GM12878 (cell line): ENCODE results near the gene CEACAM5. TPM values are rescaled to one million over a fixed set of nuclear protein-coding genes. Genes with fewer than 3 reads are reported as not detected.
"Not testable (repeated sequence)": the region's sequence is repeated elsewhere in the genome, so short reads cannot be mapped to it uniquely, and the experiment has no call there.

ENCODE experiments used
- ATAC-seq: fragments of 200-7000 bp; cut with Tn5 transposase; 3 replicates; pipeline ENCODE4 v1.9.1; 2020; ENCODE audit warnings: mild to moderate bottlenecking, moderate library complexity
- BruUV-seq: library from RNA; stranded (reverse); fragments of 400-500 nt; replicated peaks from 2 replicates; lab custom pipeline; 2021; lab: Mats Ljungman, UMichigan
- CTCF ChIA-PET: fragments of 300-600 bp; sonication (Branson Sonifier 250); formaldehyde crosslinking; extraction: SDS; loops from one replicate; lab custom pipeline; 2021; ENCODE audit warnings: inconsistent platforms; lab: Yijun Ruan, JAX
- POLR2A ChIA-PET: fragments of 350-600 bp; formaldehyde crosslinking; extraction: SDS; loops from one replicate; lab custom pipeline; 2021; ENCODE audit warnings: inconsistent platforms; lab: Charles Lee
- RAD21 ChIA-PET: fragments of 300-600 bp; sonication (Branson Sonifier 250); formaldehyde crosslinking; loops from one replicate; lab custom pipeline; 2023; ENCODE audit warnings: antibody characterized with exemption; ENCODE audit not compliant: unreplicated experiment; lab: Charles Lee
- SMC1A ChIA-PET: fragments of 300-600 bp; sonication (Branson Sonifier 250); formaldehyde crosslinking; loops from one replicate; lab custom pipeline; 2023; ENCODE audit not compliant: unreplicated experiment, uncharacterized antibody; lab: Charles Lee
- DNase-seq: peaks from one replicate; pipeline ENCODE4 v3.0.0-alpha.2; 2011; ENCODE audit warnings: low read depth, low spot score
- FAIRE-seq: peaks from 3 replicates; lab custom pipeline; 2011; peaks lifted over from hg19 to GRCh38; lab: Jason Lieb, UNC
- H2AFZ ChIP-seq: 2 replicates; pipeline ENCODE4 v1.6.0; 2011; ENCODE audit warnings: low read depth, low read length, control low read depth; ENCODE audit not compliant: control insufficient read depth
- H3K27ac ChIP-seq: 2 replicates; pipeline ENCODE4 v1.5.1; 2011; ENCODE audit warnings: control low read depth; ENCODE audit not compliant: control insufficient read depth, insufficient read depth
- H3K27me3 ChIP-seq, 2 experiments: replicated peaks in 1 of 2; 2 replicates each; pipeline versions ENCODE4 v1.6.0 to v1.6.1; 2011; ENCODE audit warnings: low read length in 1 of 2; ENCODE audit not compliant: control insufficient read depth in 2 of 2, insufficient read depth in 2 of 2
- H3K36me3 ChIP-seq, 2 experiments: 2 replicates each; pipeline ENCODE4 v1.5.1; 2011; ENCODE audit warnings: low read length in 1 of 2; ENCODE audit not compliant: control insufficient read depth in 2 of 2, insufficient read depth in 2 of 2
- H3K4me1 ChIP-seq: 2 replicates; pipeline ENCODE4 v1.6.1; 2011; ENCODE audit warnings: mild to moderate bottlenecking, low read length, moderate library complexity, mixed read lengths; ENCODE audit not compliant: control insufficient read depth, insufficient read depth
- H3K4me2 ChIP-seq: 2 replicates; pipeline ENCODE4 v1.6.0; 2011; ENCODE audit warnings: control low read depth; ENCODE audit not compliant: control insufficient read depth, insufficient read depth
- H3K4me3 ChIP-seq: fragments of 200-600 bp; sonication (generic); 2 replicates; pipeline ENCODE4 v1.5.1; 2016
- H3K79me2 ChIP-seq: 2 replicates; pipeline ENCODE4 v1.6.0; 2011; ENCODE audit warnings: low read length; ENCODE audit not compliant: control insufficient read depth, insufficient read depth
- H3K9ac ChIP-seq: 2 replicates; pipeline ENCODE4 v1.8.0; 2011; ENCODE audit warnings: low read length, control low read depth, mixed read lengths; ENCODE audit not compliant: control insufficient read depth, insufficient read depth
- H3K9me3 ChIP-seq: replicated peaks from 3 replicates; pipeline ENCODE4 v1.5.1; 2011; ENCODE audit warnings: mild to moderate bottlenecking, low read length; ENCODE audit not compliant: control insufficient read depth, insufficient read depth
- H4K20me1 ChIP-seq: 2 replicates; pipeline ENCODE4 v1.6.0; 2011; ENCODE audit not compliant: control insufficient read depth, insufficient read depth
- HDGF ChIP-seq: fragments of 450-650 bp; IDR thresholded peaks from 2 replicates; pipeline ENCODE4 v1.6.1; 2016; ENCODE audit warnings: antibody characterized with exemption
- MTA2 ChIP-seq: fragments of 450-650 bp; IDR thresholded peaks from 2 replicates; pipeline ENCODE4 v1.6.1; 2016; ENCODE audit warnings: low read depth, mild to moderate bottlenecking, moderate library complexity
- ZNF24 ChIP-seq: fragments of 450-650 bp; IDR thresholded peaks from 2 replicates; pipeline ENCODE4 v1.6.1; 2017; ENCODE audit warnings: antibody characterized with exemption, mild to moderate bottlenecking
- WGBS: methylation state at CpG from one replicate; pipeline ENCODE4 v1.1.6; 2016; ENCODE audit warnings: low lambda C conversion rate; ENCODE audit not compliant: insufficient replicate concordance, insufficient coverage; ENCODE audit errors: missing lambda C conversion rate; 5-methylcytosine and 5-hydroxymethylcytosine counted together
- in situ Hi-C: fragments of 300-500 bp; cut with MboI; formaldehyde crosslinking; loops from 9 replicates; pipeline ENCODE4 v1.14.3; 2018; ENCODE audit warnings: mixed read lengths
- intact Hi-C: fragments of 100-400 bp; cut with micrococcal nuclease; formaldehyde crosslinking; loops from one replicate; pipeline ENCODE4 v1.14.2; 2022; ENCODE audit not compliant: unreplicated experiment
- polyA plus RNA-seq, 11 experiments: library from polyadenylated mRNA; depleted of rRNA in 4 of 11; unstranded in 6 of 11; stranded (reverse) in 5 of 11; fragments of >200 nt; fragmentation: Nextera tagmentation in 4 of 11; fragmentation: Illumina TruSeq in 1 of 11; extraction: Ambion mirVana in 4 of 11; extraction: Trizol in 1 of 11; gene quantifications; 1 replicate in 1 of 11; 2 replicates in 10 of 11; pipeline versions ENCODE4 v1.2.1 to v1.2.3, GENCODE V29; 2011 to 2016; ENCODE audit warnings: inconsistent platforms in 2 of 11, missing spikeins in 2 of 11, low read depth in 1 of 11
- total RNA-seq, 4 experiments: library from RNA; depleted of rRNA in 3 of 4; stranded (reverse); fragments of >200 nt in 3 of 4; fragmentation: Illumina TruSeq in 1 of 4; extraction: Trizol in 1 of 4; gene quantifications; 2 replicates each; pipeline versions ENCODE4 v1.2.1 to v1.2.3, GENCODE V29; 2013 to 2021
- TF ChIP-seq, protein P1 (sequence below): fragments of 450-650 bp; formaldehyde crosslinking; IDR thresholded peaks from 2 replicates; pipeline ENCODE4 v1.4.0; 2020; ENCODE audit warnings: mild to moderate bottlenecking, moderate library complexity

Gene CEACAM5
- total and polyA plus RNA-seq, 10 of the 15 experiments (the other 5 are each of a cell fraction or from before 2014, with no cell fraction given): 0.38 TPM; not detected in 9

- TF ChIP-seq, protein P1, sequence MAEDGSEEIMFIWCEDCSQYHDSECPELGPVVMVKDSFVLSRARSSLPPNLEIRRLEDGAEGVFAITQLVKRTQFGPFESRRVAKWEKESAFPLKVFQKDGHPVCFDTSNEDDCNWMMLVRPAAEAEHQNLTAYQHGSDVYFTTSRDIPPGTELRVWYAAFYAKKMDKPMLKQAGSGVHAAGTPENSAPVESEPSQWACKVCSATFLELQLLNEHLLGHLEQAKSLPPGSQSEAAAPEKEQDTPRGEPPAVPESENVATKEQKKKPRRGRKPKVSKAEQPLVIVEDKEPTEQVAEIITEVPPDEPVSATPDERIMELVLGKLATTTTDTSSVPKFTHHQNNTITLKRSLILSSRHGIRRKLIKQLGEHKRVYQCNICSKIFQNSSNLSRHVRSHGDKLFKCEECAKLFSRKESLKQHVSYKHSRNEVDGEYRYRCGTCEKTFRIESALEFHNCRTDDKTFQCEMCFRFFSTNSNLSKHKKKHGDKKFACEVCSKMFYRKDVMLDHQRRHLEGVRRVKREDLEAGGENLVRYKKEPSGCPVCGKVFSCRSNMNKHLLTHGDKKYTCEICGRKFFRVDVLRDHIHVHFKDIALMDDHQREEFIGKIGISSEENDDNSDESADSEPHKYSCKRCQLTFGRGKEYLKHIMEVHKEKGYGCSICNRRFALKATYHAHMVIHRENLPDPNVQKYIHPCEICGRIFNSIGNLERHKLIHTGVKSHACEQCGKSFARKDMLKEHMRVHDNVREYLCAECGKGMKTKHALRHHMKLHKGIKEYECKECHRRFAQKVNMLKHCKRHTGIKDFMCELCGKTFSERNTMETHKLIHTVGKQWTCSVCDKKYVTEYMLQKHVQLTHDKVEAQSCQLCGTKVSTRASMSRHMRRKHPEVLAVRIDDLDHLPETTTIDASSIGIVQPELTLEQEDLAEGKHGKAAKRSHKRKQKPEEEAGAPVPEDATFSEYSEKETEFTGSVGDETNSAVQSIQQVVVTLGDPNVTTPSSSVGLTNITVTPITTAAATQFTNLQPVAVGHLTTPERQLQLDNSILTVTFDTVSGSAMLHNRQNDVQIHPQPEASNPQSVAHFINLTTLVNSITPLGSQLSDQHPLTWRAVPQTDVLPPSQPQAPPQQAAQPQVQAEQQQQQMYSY (CRISPR knock-in tag): no peak
- TF ChIP-seq HDGF (no peak), ZNF24 (no peak), MTA2 (no peak)
Observed at GRCh38 chr19:41748012-41748411, 39.6 kb downstream of the CEACAM5 start (continued).

DNA sequence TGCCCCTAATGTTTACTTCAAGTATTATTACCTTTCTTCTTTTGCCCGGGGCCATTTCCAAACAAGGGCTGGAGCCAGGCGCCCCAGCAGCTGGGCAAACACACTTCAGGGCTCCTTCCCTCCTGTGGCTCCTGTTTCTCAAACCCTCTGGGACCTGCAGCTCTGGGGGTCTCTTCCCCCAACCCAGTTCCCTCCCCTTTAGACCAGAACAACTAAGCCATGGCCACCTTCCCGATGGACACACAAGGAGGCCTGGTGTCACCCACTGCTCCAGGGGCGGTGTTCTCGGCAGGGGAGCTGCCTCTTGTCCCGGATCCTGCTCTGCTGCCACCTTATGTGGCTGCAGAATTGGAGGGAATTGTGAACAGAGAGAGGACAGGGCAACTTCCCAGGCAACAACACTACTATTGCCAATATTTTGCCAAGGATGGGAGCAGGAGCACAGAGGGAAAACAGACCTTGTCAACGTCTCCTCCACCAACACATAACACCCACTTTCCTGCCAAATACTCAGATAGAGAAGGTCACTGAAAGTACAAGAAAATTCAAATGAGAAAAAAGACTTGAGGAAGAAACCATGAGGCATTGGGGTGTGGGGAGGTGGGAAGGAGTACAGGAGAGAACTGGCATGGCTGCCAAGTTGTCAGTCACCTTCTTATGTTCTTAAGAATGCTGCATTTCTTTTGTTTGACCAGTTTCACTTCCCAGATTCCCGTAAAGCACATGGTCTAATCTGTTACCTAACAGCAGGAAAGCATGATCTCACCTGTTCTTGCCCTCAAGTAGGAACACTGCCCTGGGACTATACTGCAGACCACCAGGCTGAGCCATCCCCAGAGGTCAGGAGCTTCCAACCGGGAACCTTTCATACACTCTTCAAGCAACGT, 42.1 kb downstream of the CEACAM5 start:
- RAD21 ChIA-PET, FAIRE-seq, H3K4me3 ChIP-seq: not testable (repeated sequence)

More for the DNA sequence above, 42.1 kb downstream of the CEACAM5 start:
- CTCF ChIA-PET: interaction anchor here (1.2 to 7.7 kb wide), 7 partner anchors 15 to 115 kb away, joined by 3 to 76 read pairs (median 10); partner anchors contain the start of gene CEACAM3
- H3K4me1 ChIP-seq, H3K4me2 ChIP-seq, POLR2A ChIA-PET, BruUV-seq, H3K27me3 ChIP-seq, DNase-seq, intact Hi-C loops, SMC1A ChIA-PET, H2AFZ ChIP-seq, H3K79me2 ChIP-seq, H3K9me3 ChIP-seq, in situ Hi-C loops, H3K9ac ChIP-seq, ATAC-seq, H3K27ac ChIP-seq, H3K36me3 ChIP-seq, H4K20me1 ChIP-seq: not testable (repeated sequence)
- 5% methylated on average over 8 of the region's 10 CpGs for WGBS
